HG03066 (cell line): ENCODE measurements around the gene NT5E.
A peak's percentile ranks its signal among the peaks of the same experiment; 100 is the strongest.

ENCODE experiments used
- ATAC-seq: cut with Tn5 transposase; IDR thresholded peaks from one replicate; pipeline ENCODE4 v1.9.1; 2021; ENCODE audit warnings: low read depth; ENCODE audit not compliant: unreplicated experiment

The NT5E gene

DNA sequence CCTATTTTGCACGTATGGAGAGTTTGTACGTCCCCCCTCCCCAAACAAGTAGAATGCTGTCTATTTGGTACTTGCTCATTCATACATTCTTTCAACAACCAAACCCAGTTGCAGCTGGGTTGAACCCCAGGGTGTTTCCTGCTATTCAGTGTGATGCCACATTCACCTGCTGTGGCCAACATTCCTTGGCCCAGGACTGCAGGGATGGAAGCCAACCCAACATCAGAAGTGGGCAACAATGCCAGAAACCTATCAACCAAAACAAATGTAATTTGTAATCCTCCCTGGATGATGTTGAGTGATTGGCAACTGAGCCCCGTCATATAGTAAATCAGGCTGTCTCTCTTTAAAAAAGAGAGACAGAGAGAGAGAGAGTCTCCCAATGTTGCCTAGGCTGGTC, 8.9 kb downstream of the NT5E start:
- ATAC-seq = no peak

DNA sequence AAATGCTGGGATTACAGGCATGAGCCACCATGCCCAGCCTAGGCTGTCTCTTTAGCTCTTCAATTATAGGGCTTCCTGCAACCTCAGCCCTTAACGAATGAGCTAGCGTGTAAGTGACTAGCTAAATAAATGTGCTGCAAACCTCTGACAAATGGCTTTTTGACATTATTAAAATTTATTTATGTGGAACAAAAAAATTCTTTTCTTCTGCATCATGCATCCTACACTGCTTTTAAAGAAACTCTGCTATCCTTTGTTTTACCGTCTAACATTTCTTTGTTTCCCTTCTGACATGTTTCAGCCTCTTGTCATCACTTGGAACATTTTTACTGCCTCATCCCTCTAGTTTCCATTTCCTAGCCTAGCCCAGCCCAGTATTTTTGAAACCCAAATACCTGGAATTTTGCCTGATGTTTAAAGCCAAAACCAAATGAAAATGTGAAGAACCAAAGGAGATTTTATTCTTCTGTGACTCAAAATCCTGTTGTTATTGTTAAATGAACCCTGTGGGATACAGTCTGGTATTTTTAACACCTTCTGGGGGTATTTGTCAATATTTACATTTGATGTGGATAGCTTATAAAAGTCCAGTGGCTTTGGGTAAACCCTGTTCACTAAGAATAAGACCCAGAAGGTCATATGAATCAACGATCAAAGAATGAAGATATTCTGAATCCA, 9.5 kb downstream of the NT5E start:
- no peak for ATAC-seq

- ATAC-seq = peak; percentile 31
Observed at GRCh38 chr6:85460154-85460920, 10.5 kb downstream of the NT5E start.

GRCh38 chr6:85460921-85461797, 11.3 kb downstream of the NT5E start:
- ATAC-seq = peak; percentile 81

DNA sequence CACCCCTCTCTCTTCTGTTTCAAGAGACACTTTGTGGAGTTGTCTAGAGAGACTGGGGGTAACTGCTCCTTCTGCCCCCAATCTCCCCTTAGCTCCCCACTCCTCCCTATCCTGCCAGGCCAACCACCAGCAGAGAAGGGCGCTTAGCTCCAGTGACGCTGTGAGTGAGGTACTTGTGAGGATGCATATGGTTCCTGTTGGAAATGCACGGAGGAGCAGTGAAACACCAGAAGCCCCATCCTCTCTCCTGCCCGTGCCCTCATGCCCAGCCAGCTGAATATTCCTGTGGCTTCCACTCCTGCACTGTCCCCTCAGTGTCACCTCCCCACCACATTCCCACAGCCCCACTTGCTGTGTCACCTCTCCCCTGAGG, 11.9 kb downstream of the NT5E start:
- no peak for ATAC-seq

DNA sequence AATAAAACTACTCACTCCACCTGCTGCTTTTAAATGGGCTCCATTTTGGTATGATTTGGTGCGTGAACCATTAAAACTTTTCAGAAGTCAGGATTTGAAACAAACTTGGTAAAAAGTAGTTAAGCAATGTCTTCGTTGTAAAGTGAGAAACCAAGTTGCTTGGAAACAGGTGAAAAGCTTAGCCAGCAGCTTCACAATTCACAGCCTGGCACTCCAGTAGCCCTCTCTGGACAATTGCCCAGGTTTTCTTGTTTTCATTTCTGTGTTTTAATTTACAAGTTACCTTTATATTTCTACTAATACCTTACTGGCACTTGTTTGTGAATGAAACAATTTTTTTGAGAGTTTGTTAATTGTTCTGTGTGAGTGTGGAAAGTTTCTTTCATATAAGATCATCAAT, 12.8 kb downstream of the NT5E start:
- ATAC-seq = no peak

DNA sequence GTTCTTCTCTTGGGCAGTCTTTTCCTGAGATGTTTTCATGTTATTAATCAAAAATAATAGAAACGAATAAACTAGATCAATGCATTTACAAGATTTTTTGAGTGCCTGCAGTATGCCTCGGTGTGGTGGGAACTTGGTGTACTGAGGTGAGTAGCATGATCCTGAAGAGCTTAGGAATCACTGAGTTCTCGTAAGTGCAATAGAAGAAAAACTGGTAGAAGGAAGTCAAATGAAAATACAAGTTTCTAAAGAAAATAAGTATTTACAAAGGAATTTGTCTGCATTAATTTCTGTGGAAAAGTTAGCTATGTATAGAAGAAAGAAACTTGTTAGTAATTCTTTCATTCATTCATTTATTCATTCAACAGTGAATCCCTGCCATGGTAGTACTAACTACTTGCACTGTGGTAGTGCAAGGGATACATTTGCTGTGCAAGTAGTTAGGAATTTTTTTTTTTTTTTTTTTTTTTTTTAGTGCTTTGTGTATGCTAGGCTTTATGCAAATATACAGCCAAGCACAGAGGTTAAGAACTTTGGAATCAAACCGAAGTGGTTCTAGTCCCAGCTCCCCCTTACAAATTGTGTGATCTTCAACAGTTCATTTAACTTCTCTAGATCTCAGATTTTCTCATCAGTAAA, 13.9 kb downstream of the NT5E start:
- no peak for ATAC-seq

DNA sequence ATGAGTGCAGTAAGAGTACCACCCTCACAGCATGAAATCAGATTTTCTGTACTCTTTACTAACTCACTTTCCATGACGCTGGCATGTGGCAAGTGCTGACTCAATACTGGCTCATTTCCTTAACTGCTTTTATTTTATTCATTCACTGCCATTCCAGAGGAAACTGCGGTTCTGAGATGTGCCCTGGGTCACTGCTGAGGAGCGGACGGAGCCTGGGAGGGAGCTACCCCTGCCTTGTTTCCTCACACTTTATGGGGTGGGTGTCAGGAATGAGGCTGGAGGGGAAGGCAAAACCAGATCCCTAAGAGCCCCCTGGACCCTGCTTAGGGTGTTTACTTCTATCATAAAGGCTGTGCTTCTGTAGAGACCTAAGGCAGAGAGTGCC, 14.4 kb downstream of the NT5E start:
- ATAC-seq = no peak

DNA sequence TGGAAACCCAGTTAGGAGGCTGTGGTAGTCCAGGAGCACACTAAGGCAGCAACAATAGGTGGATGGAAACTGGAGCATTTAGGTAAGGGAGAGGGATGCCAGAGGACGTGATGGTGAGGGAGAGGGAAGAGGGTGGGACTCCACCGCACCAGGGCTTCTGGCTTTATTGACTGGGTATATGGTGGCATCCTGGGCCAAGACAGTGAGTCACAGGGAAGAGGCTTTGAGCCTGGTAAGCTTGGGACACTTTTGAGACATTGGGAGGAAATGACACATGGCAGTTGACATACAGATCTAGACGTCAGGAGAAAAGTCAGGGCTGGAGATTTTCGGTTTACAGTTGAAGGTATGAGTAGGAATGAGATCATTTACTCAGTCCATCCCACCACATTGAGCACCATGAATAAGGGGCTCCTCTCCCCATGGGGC, 14.9 kb downstream of the NT5E start:
- no peak for ATAC-seq

DNA sequence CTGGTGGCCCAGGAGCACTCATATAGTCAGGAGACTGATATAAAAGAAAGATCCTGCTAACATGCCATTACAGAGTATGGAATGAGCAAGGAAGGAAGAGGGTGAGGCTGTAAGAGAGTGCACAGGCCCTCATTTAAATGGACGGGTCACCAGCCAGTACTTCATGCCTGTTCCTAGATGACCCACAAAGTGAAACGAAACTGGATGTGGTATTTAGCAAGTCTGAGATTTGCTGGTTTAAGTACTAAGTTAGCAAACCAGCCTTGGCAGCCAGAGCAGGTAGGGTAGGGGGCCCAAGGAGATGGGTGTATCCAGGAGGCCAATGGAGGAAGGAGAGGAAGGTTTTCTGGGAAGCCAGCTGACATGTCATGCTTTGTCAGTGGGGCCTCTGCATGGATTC, 15.9 kb downstream of the NT5E start:
- ATAC-seq = no peak

- no peak for ATAC-seq
Observed at GRCh38 chr6:85468326-85468725, 18.4 kb downstream of the NT5E start.

DNA sequence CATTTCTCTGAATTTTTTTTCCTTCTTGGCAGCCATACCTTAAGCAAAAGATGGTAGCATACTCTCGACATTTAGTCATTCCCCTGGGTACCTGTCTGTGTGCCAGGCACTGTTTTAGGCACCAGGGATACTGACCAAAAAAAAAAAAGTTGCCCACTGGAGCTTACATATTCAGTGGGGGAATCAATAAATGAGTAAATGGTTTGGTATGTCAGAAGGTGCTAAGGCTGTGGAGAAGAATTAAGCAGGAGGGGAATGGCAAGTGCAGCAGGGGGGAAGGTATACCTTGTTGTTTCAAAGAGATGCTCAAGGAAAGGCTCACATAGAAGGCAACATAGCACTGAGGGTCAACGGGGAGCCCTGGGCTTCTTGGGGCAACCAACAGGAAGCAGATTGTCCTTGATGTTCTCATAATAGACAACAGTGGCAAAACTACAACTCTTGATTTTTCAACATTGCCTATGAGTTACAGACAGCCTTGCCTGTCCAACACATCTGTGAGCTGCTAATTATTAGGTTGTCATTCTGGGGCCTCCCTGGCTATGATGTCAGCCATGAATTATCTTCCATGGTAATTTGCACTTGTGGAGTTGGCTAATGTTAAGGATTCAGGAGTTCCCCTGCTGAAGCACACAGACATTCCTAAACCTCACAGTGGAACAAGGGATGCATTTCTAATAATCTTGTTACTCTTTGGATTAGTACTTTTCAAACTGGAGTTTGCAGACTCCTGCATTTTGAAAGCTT, 19.6 kb downstream of the NT5E start:
- ATAC-seq = no peak

GRCh38 chr6:85470023-85470410, 20.1 kb downstream of the NT5E start:
- ATAC-seq = no peak

DNA sequence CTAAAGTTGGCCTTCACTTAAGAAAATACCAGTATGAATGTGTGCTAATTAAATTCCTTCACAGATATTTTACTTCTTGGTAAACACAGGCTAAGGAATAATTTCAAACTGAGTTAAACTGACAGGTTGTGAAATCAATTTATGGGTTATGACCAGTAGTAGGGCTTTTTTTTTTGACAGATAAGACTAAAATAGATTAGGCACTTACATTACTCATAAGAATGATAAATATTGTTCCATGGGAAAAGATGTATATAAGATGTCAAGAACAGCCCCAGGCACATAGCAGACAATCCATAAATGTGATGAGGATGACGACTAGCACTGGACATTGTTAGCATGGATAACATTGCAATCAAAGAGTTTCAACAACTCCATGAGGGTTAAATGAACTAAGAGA, 22.9 kb downstream of the NT5E start:
- no peak for ATAC-seq

- no peak for ATAC-seq
Observed at GRCh38 chr6:85473748-85474147, 23.9 kb downstream of the NT5E start.

- ATAC-seq = no peak
Observed at GRCh38 chr6:85476532-85476931, 26.6 kb downstream of the NT5E start.

GRCh38 chr6:85479208-85479607, 29.3 kb downstream of the NT5E start:
- no peak for ATAC-seq

DNA sequence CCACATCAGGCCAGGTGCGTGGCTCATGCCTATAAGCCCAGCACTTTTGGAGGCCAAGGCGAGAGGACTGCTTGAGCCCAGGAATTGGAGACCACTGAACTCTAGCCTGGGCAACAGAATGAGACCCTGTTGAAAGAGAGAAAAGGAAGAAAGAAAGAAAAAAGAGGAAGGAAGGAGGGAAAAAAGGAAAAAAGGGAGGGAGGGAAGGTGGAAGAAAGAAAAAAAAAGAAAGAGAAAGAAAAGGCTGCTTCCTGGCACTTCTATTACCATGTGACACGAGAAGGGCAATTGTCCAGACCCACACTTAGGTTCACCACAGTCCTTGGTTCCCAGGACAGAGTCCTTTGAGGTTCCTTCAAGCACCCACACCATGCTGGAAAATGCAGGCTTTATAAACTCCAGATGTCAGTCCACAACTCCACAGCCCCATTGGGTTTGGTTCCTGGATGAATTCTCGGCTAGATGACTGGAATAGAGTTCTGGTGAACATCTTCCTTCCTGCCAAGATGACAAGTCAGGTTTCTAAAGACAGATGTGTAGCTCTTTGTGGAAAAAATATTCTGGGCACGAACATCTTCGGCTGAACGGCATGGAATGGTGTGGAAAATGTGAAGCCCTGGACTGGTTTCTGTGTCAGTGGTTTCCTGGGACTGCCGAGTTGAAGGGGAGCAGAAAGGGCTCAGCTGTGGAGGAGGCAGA, 32.5 kb downstream of the NT5E start:
- ATAC-seq = no peak

GRCh38 chr6:85482905-85483700, 33.2 kb downstream of the NT5E start:
- peak; percentile 94 for ATAC-seq
